GM21367 (cell line): ENCODE data around the gene ABHD3.
A peak's percentile ranks its signal among the peaks of the same experiment; 100 is the strongest.
"Not testable (repeated sequence)": the region's sequence is repeated elsewhere in the genome, so short reads cannot be mapped to it uniquely, and the experiment has no call there.

Experiments used
- ATAC-seq: cut with Tn5 transposase; IDR thresholded peaks from one replicate; pipeline ENCODE4 v1.9.1; 2021; ENCODE audit not compliant: unreplicated experiment

The ABHD3 gene

GRCh38 chr18:21704603-21705364 lies at the start of gene ABHD3:
Gene ABHD3, minus strand, starts transcription at chr18:21704774. Its CDS starts 109 bp downstream, at chr18:21704665.
- ATAC-seq = peak; percentile 91

GRCh38 chr18:21747764-21748693 lies 43.5 kb upstream of the ABHD3 start:
- ATAC-seq = no peak

GRCh38 chr18:21747268-21747667 lies 42.7 kb upstream of the ABHD3 start:
- ATAC-seq = no peak

GRCh38 chr18:21745231-21745630 lies 40.7 kb upstream of the ABHD3 start:
- no peak for ATAC-seq

GRCh38 chr18:21743166-21743832 lies 38.7 kb upstream of the ABHD3 start:
- ATAC-seq = no peak

GRCh38 chr18:21742315-21742687 lies 37.7 kb upstream of the ABHD3 start:
- ATAC-seq = no peak

- ATAC-seq = peak; percentile 18
Measured at GRCh38 chr18:21741562-21742314, 37.2 kb upstream of the ABHD3 start.

- ATAC-seq = no peak
Measured at GRCh38 chr18:21741312-21741561, 36.7 kb upstream of the ABHD3 start.

GRCh38 chr18:21740538-21741311 lies 36.2 kb upstream of the ABHD3 start, which contains the start of gene MIB1:
Gene MIB1, plus strand, starts transcription at chr18:21740792. Its CDS starts 792 bp downstream, at chr18:21741584.
- peak; percentile 94 for ATAC-seq

- peak; percentile 5 for ATAC-seq
Measured at GRCh38 chr18:21739604-21740537, 35.3 kb upstream of the ABHD3 start.

GRCh38 chr18:21736926-21737325 lies 32.4 kb upstream of the ABHD3 start:
- ATAC-seq = not testable (repeated sequence)

GRCh38 chr18:21735452-21736015 lies 31.0 kb upstream of the ABHD3 start:
- ATAC-seq = no peak

GRCh38 chr18:21733011-21733410 lies 28.4 kb upstream of the ABHD3 start:
- ATAC-seq = no peak

- no peak for ATAC-seq
Measured at GRCh38 chr18:21727702-21728101, 23.1 kb upstream of the ABHD3 start.

- no peak for ATAC-seq
Measured at GRCh38 chr18:21725201-21725600, 20.6 kb upstream of the ABHD3 start.

GRCh38 chr18:21722687-21723086 lies 18.1 kb upstream of the ABHD3 start:
- ATAC-seq = no peak

GRCh38 chr18:21714474-21714873 lies 9.9 kb upstream of the ABHD3 start:
- ATAC-seq = no peak

GRCh38 chr18:21707130-21707529 lies 2.6 kb upstream of the ABHD3 start:
- not testable (repeated sequence) for ATAC-seq

- no peak for ATAC-seq
Measured at GRCh38 chr18:21706386-21706865, 1.9 kb upstream of the ABHD3 start.
